Small intestine (tissue), 7 donors: ENCODE measurements around the gene PPIP5K2. TPM values are rescaled to one million over a fixed set of nuclear protein-coding genes. Genes with fewer than 3 reads are reported as not detected.

Source experiments
- DNase-seq, 2 donors: peaks; one replicate each; pipeline versions ENCODE4 v3.0.0 to v3.0.0-alpha.2; 2013
- FAIRE-seq: peaks from 2 replicates; lab custom pipeline; 2012; peaks lifted over from hg19 to GRCh38; lab: Jason Lieb, UNC
- H3K27ac ChIP-seq, 3 donors: one replicate each; pipeline ENCODE4 v1.5.1; 2013; ENCODE audit warnings: low read length in 2 of 3, mild to moderate bottlenecking in 2 of 3, control low read depth in 1 of 3, inconsistent platforms in 1 of 3, low read depth in 1 of 3, moderate library complexity in 1 of 3
- H3K27me3 ChIP-seq, 3 donors: one replicate each; pipeline ENCODE4 v1.6.1; 2013; ENCODE audit warnings: low read length in 3 of 3, inconsistent platforms in 1 of 3; ENCODE audit not compliant: control insufficient read depth in 3 of 3, insufficient read depth in 3 of 3
- H3K36me3 ChIP-seq, 3 donors: one replicate each; pipeline ENCODE4 v1.6.1; 2013; ENCODE audit warnings: low read length in 3 of 3, inconsistent platforms in 1 of 3, low read depth in 1 of 3, mild to moderate bottlenecking in 1 of 3, moderate library complexity in 1 of 3; ENCODE audit not compliant: control insufficient read depth in 3 of 3, insufficient read depth in 2 of 3
- H3K4me1 ChIP-seq, 3 donors: one replicate each; pipeline ENCODE4 v1.6.1; 2013; ENCODE audit warnings: low read length in 2 of 3, inconsistent platforms in 1 of 3, low read depth in 1 of 3, mild to moderate bottlenecking in 1 of 3, moderate library complexity in 1 of 3; ENCODE audit not compliant: control insufficient read depth in 3 of 3, insufficient read depth in 2 of 3
- H3K4me3 ChIP-seq, 3 donors: one replicate each; pipeline ENCODE4 v1.5.1; 2013; ENCODE audit warnings: low read length in 3 of 3, control low read depth in 1 of 3, inconsistent platforms in 1 of 3, low read depth in 1 of 3, mild to moderate bottlenecking in 1 of 3, moderate library complexity in 1 of 3
- H3K9me3 ChIP-seq, 2 donors: one replicate each; pipeline ENCODE4 v1.6.1; 2013; ENCODE audit warnings: low read depth in 1 of 2, low read length in 1 of 2; ENCODE audit not compliant: control insufficient read depth in 2 of 2, insufficient read depth in 1 of 2
- WGBS, 3 donors: extraction: QIAGEN DNeasy Blood & Tissue Kit; methylation state at CpG; one replicate each; pipeline ENCODE4 v1.1.7; 2013; 5-methylcytosine and 5-hydroxymethylcytosine counted together
- polyA plus RNA-seq, 4 donors: library from polyadenylated mRNA; stranded (reverse) in 3 of 4; unstranded in 1 of 4; fragments of 200-250 nt in 3 of 4; fragments of 120-200 nt in 1 of 4; gene quantifications; one replicate each; pipeline versions ENCODE4 v1.2.1 to v1.2.3, GENCODE V29; 2013
- donor health status: healthy with polysubstance abuse.
- donor health status: control.
- donor health status: control.
- donor health status: Bipolar disorder and iron deficiency.
- donor health status: healthy.

The PPIP5K2 gene
- polyA plus RNA-seq, 4 donors, result 11.9 to 53.5 (median 16.1) TPM

DNA sequence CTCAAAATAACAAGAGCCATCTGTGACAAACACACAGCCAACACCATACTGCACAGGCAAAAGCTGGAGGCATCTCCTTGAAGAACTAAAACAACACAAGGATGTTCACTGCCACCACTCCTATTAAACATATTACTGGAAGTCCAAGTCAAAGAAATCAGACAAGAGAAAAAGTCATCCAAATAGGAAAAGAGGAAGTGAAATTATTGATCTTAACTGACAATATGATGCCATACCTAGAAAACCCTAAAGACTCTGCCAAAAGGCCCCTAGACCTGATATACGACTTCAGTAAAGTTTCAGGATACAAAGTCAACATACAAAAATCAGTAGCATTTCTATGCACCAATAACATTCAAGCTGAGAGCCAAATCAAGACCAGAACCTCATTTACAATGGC lies 108.5 kb downstream of the PPIP5K2 start:
- no peak overlapping the region for H3K27ac ChIP-seq
- FAIRE-seq, result no peak
- H3K36me3 ChIP-seq, result no peaks in the 10 kb centered on the region
- peaks cover 0 to 1% (median 0%) of the 10 kb centered on the region in 3 donors for H3K4me1 ChIP-seq
- H3K9me3 ChIP-seq, result no peaks in the 10 kb centered on the region
- WGBS, 3 donors, result 63 to 83% (median 74%) methylated on average over 1 of the region's 1 CpG
- H3K4me3 ChIP-seq, result no peak overlapping the region
- DNase-seq, result no peak
- no peaks in the 10 kb centered on the region for H3K27me3 ChIP-seq

DNA sequence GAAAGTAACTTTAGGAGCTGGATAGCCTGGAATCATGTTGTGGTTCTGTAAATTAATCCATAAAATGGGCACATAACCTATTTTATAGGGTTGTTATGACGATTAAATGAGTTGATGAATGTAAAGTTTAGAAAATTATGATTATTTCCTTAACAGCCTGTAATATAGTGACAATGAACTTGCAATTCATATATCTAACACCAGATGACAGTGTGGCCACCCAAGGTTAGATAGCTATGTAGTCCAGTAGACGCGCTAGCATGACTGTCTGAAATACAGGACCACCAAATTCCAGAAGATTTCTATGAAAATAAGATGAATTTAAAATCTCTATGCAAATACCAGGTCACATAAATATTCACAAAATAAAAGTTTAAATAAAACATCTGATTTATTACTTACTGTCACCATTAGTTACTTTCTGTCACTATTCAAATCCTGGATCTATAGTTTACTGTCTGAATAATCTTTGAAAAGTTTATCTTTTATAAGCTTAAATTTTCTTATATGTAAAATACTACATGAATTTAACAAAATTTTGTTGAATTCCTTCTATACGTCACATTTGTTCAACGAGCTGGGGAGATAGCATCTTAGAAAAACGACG lies 112.4 kb downstream of the PPIP5K2 start:
- Histone ChIP-seq H3K4me3 (no peak overlapping the region), H3K9me3 (no peaks in the 10 kb centered on the region), H3K36me3 (no peaks in the 10 kb centered on the region), H3K27ac (no peak overlapping the region), H3K4me1 (peaks cover 0 to 6% (median 0%) of the 10 kb centered on the region in 3 donors), H3K27me3 (no peaks in the 10 kb centered on the region)
- 66 to 77% (median 70%) methylated on average over 7 of the region's 7 CpGs for WGBS, 3 donors
- DNase-seq (peak; percentile 58 to 65), FAIRE-seq (peak; percentile 23)

DNA sequence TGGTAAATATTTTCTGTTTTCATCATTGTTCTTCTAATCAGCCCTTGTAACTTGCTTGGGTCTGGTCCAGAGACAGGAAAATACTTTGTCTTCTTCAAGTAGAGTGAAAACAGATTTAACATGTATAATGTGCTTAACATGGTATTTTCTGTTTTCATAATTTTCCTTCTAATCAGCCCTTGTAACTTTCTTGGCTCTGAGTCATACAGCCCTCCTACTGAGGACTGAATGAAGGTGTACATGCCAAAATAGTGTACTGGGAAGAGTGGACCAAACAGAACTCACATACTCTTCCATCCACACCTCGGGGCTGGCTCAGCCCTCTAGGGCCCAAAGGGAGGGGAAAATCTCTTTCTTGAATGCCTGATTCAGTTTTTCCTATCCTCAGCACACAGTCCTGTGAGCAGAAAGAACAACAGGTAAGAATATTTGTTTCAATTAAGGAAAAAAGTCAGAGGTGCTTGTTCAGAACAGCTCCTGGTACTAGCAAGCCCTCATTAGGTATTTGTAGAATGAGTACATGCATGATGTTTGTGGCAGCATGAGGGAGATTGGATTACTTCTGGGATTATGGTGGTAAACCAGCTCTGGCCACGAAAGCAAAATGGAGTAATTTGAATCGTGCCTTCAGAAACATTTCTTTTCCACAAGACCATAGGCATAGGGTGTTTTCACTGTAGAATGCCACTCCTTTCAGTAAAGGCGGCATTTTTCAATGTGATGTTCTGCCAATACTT lies 114.3 kb downstream of the PPIP5K2 start:
- H3K9me3 ChIP-seq, result no peaks in the 10 kb centered on the region
- 87 to 93% (median 88%) methylated on average over 4 of the region's 4 CpGs for WGBS, 3 donors
- FAIRE-seq (no peak), DNase-seq (no peak)
- peaks cover 0 to 11% (median 0%) of the 10 kb centered on the region in 3 donors for H3K4me1 ChIP-seq
- H3K27ac ChIP-seq, result no peak overlapping the region
- H3K27me3 ChIP-seq, result no peaks in the 10 kb centered on the region
- no peaks in the 10 kb centered on the region for H3K36me3 ChIP-seq
- H3K4me3 ChIP-seq, result no peak overlapping the region

DNA sequence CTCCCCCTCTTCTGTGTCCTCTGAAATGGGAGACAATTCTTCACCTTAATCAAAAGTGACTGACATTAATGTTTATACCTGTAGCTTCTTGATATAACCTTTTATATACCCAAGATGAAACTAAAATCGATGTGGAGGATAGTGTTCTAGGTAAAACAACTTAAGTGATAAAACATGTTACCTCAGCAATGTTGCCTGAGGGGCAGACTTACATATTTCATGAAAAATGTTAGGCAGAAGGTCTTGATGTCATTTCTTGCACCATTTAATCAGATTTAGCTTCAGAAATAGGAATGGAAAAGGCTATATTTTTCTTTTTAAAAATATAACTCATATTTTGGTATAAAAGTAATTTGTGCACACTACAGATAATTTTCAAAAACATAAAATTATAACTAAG lies 115.8 kb downstream of the PPIP5K2 start:
- 58 to 73% (median 62%) methylated on average over 1 of the region's 1 CpG for WGBS, 3 donors

DNA sequence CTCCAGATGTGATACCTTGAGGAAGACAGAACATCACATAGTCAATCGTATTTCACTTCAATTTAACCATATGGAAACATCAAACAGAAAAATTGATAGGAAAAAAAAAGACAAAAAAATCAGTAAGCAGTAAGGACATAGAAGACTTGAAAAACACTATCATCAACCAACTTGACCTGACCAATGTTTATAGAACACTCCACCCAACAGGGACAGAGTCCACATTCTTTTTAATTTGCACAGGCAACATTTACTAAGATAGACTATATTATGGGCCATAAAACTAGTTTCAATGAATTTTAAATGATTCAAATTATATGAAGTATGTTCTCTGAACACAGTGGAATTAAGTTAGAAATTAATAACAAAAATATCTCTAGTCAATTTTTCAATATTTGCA lies 117.7 kb downstream of the PPIP5K2 start:
- peaks cover 0 to 4% of the 10 kb centered on the region in 2 donors for H3K9me3 ChIP-seq
- peak; percentile 94 for FAIRE-seq
- peaks cover 0 to 11% (median 0%) of the 10 kb centered on the region in 3 donors for H3K4me1 ChIP-seq
- H3K4me3 ChIP-seq, result no peak overlapping the region
- no peaks in the 10 kb centered on the region for H3K36me3 ChIP-seq
- WGBS, 3 donors, result 28 to 76% (median 61%) methylated on average over 1 of the region's 1 CpG
- DNase-seq, result peak; percentile 74
- H3K27ac ChIP-seq, result peak overlapping the region in 1 of 3 donors; percentile 65
- no peaks in the 10 kb centered on the region for H3K27me3 ChIP-seq

More for the DNA sequence above, 115.8 kb downstream of the PPIP5K2 start:
- peaks cover 0 to 11% (median 0%) of the 10 kb centered on the region in 3 donors for H3K4me1 ChIP-seq
- FAIRE-seq, result no peak
- no peak for DNase-seq
- H3K36me3 ChIP-seq, result no peaks in the 10 kb centered on the region
- no peak overlapping the region for H3K4me3 ChIP-seq
- no peak overlapping the region for H3K27ac ChIP-seq
- H3K9me3 ChIP-seq, result peaks cover 0 to 2% of the 10 kb centered on the region in 2 donors
- no peaks in the 10 kb centered on the region for H3K27me3 ChIP-seq

DNA sequence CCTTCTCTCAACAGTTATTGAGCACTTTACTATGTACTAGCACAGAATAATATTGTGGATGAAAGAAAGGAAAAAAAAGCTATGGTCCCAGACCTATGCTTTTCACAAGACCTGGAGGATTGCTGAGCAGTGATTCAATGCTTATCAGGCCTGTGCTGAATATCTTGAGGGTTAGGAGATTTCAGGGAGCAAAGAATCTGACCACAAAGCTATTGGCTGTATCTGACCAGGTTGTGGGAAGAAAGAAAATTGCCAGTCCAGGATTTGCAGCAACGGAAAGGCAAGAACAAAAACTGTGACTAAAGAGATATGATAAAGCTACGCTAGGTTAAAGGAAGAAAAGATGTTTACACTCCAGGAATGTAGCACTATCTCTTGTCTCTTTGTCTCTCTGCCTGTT lies 123.6 kb downstream of the PPIP5K2 start:
- Histone ChIP-seq H3K27me3 (no peaks in the 10 kb centered on the region), H3K9me3 (peaks cover 0 to 4% of the 10 kb centered on the region in 2 donors), H3K4me1 (no peaks in the 10 kb centered on the region), H3K36me3 (no peaks in the 10 kb centered on the region), H3K4me3 (no peak overlapping the region), H3K27ac (peak overlapping the region in 1 of 3 donors; percentile 26)
- WGBS, 3 donors, result 64 to 73% (median 72%) methylated on average over 2 of the region's 2 CpGs
- DNase-seq (no peak), FAIRE-seq (no peak)

DNA sequence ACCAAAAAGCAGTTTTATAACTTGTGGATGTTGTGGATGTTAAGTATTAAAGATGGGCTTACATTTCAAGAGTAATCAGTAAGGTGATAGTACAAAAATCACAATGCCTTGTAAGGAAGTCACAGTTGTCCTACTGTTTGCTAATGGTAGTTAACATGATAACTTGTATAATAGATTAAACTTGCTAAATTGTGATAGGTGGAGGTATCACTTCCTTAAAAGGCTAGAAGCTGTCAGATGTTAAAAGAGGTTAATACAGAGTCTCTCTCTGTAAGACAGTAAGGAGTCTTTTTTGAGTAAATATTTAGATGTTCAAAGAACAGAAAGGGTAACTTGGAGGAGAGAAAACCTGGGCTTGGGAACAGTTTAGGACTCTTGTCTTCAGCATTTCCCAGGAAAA lies 124.3 kb downstream of the PPIP5K2 start:
- H3K36me3 ChIP-seq, result no peaks in the 10 kb centered on the region
- H3K27ac ChIP-seq, result peak overlapping the region in 1 of 3 donors; percentile 26
- DNase-seq (no peak), FAIRE-seq (no peak)
- H3K4me3 ChIP-seq, result no peak overlapping the region
- no peaks in the 10 kb centered on the region for H3K27me3 ChIP-seq
- H3K9me3 ChIP-seq, result peaks cover 0 to 4% of the 10 kb centered on the region in 2 donors
- H3K4me1 ChIP-seq, result no peaks in the 10 kb centered on the region

DNA sequence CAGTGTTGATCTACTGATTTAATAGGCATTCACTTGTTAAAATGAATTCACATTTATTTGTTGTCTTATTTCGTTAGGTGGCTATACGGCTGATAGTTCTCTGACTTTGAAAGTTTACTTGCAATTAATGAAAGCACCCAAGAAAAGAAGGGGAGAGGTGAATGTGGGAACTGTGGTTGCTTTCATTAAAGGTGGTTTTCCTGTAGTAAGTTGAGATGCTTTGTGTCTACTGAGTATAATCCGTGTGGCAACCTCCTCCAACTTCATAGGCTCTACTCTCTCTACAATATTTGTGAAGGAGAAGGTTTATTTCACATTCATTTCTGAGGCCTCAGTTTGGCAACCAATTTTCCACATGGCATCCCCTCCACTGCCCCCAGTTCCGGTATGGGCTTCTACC lies 125.7 kb downstream of the PPIP5K2 start:
- Histone ChIP-seq H3K4me1 (no peaks in the 10 kb centered on the region), H3K4me3 (no peak overlapping the region), H3K9me3 (peaks cover 0 to 2% of the 10 kb centered on the region in 2 donors), H3K27ac (no peak overlapping the region), H3K36me3 (no peaks in the 10 kb centered on the region), H3K27me3 (no peaks in the 10 kb centered on the region)
- FAIRE-seq (no peak), DNase-seq (no peak)
- 78 to 88% (median 86%) methylated on average over 4 of the region's 4 CpGs for WGBS, 3 donors
